GM12891 (cell line): ENCODE measurements around the gene OAS2.

Experiments used
- DNase-seq: peaks from one replicate; pipeline ENCODE4 v3.0.0; 2011; ENCODE audit warnings: low spot score; ENCODE audit not compliant: insufficient read length
- FAIRE-seq: peaks from 2 replicates; lab custom pipeline; 2011; peaks lifted over from hg19 to GRCh38; lab: Jason Lieb, UNC
- PAX5 ChIP-seq: IDR thresholded peaks from 2 replicates; pipeline ENCODE4 v1.6.1; 2011; ENCODE audit warnings: low read length, moderate library complexity, mild to moderate bottlenecking; ENCODE audit not compliant: insufficient read depth, severe bottlenecking
- POLR2A ChIP-seq: IDR thresholded peaks from 2 replicates; pipeline ENCODE4 v1.6.1; 2011; ENCODE audit warnings: low read depth, low read length, control low read depth
- POLR2AphosphoS5 ChIP-seq: IDR thresholded peaks from 2 replicates; pipeline ENCODE4 v1.6.1; 2011; ENCODE audit warnings: low read depth, low read length, control low read depth
- POU2F2 ChIP-seq: IDR thresholded peaks from 2 replicates; pipeline ENCODE4 v1.6.1; 2011; ENCODE audit warnings: low read depth, mild to moderate bottlenecking, control low read depth, low read length, moderate library complexity
- SPI1 ChIP-seq: IDR thresholded peaks from 2 replicates; pipeline ENCODE4 v1.6.1; 2011; ENCODE audit warnings: low read depth, low read length, control low read depth
- TAF1 ChIP-seq: IDR thresholded peaks from 2 replicates; pipeline ENCODE4 v1.6.1; 2011; ENCODE audit warnings: low read depth, low read length, control low read depth

Gene OAS2

DNA sequence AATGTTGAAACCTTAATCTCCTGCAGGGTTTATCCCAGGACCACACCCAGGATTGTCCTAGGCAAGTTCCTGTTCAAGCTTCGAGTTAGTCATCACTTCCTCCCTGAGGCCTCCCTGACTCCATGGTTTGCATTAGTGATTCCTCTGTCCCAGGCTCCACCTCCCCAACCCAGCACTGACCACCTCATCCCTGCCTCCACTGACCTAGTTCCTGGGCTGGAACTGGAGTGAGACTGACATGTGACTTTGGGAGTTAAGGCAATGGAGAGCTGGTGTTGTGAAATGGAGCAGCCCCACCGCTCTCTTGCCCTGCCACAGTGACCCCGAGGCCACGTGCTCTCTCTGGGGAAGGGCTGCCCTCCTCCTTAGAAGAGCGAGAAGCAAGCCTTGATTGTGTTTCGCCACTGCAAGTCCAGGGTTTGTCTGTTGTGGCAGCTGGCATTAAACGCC is 62.4 kb downstream of the OAS2 start:
- FAIRE-seq (no peak), DNase-seq (no peak)
- TF ChIP-seq SPI1 (no peak), POLR2A (no peak), POU2F2 (no peak), PAX5 (no peak), POLR2AphosphoS5 (no peak), TAF1 (no peak)

- TF ChIP-seq POLR2A, result no peak
- no peak for TF ChIP-seq SPI1
- no peak for TF ChIP-seq POLR2AphosphoS5
- TF ChIP-seq PAX5, result no peak
- no peak for TF ChIP-seq TAF1
- TF ChIP-seq POU2F2, result no peak
- FAIRE-seq, result no peak
- DNase-seq, result no peak
Measured at GRCh38 chr12:113041560-113041959, 63.2 kb downstream of the OAS2 start.

- FAIRE-seq (no peak), DNase-seq (no peak)
- TF ChIP-seq SPI1, result no peak
- no peak for TF ChIP-seq POLR2AphosphoS5
- no peak for TF ChIP-seq POU2F2
- no peak for TF ChIP-seq TAF1
- no peak for TF ChIP-seq POLR2A
Measured at GRCh38 chr12:113043240-113043639, 64.9 kb downstream of the OAS2 start.

DNA sequence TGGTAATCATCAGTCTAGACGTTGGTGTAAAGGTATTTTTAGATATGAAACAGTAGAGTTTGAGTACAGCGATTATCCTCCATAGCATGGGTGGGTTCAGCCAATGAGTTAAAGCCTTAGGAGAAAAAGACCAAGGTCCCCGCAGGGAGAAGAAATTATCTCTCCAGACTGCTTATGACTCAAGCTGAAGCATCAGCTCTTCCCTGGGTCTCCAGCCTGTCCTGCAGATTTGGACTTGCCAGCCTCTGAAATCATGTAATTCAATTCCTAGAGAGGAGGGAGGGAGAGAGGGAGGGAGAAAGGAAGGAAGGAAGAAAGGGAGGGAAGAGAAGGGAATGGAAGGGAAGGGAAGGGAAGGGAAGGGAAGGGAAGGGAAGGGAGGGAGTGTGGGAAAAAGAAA is 66.2 kb downstream of the OAS2 start:
- DNase-seq (no peak), FAIRE-seq (no peak)
- TF ChIP-seq POU2F2 (no peak), TAF1 (no peak), POLR2A (no peak), POLR2AphosphoS5 (no peak), PAX5 (no peak), SPI1 (no peak)

- DNase-seq (no peak), FAIRE-seq (peak; percentile 76)
- TF ChIP-seq SPI1 (no peak), POU2F2 (no peak), TAF1 (no peak), PAX5 (no peak), POLR2AphosphoS5 (no peak), POLR2A (no peak)
Measured at GRCh38 chr12:113048716-113049127, 70.4 kb downstream of the OAS2 start.

- TF ChIP-seq TAF1 (no peak), POLR2A (no peak), POLR2AphosphoS5 (no peak), PAX5 (no peak), POU2F2 (no peak), SPI1 (no peak)
- FAIRE-seq, result peak; percentile 88
- DNase-seq, result no peak
Measured at GRCh38 chr12:113049976-113050742, 71.8 kb downstream of the OAS2 start.

DNA sequence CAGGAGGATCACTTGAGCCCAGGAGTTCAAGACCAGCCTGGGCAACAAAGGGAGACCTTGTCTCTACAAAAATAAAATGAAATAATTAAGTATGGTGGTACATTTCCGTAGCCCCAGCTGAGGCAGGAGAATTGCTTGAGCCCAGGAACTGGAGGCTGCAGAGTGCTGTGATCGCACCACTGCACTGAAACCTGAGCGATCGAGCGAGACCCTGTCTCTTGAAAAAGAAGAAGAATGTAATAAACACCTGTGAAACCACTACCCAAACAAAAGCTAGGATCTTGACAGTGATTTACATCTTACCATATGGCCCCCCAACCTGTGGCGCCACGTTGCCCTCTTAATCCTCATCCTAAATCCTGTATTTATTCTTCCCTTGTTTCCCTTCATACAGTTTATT is 72.5 kb downstream of the OAS2 start:
- no peak for DNase-seq
- TF ChIP-seq PAX5 (no peak), POU2F2 (no peak), TAF1 (no peak), SPI1 (no peak), POLR2A (no peak), POLR2AphosphoS5 (no peak)
- no peak for FAIRE-seq

GRCh38 chr12:113051759-113052158 is 73.4 kb downstream of the OAS2 start:
- no peak for FAIRE-seq
- no peak for TF ChIP-seq POLR2A
- no peak for TF ChIP-seq POU2F2
- TF ChIP-seq POLR2AphosphoS5, result no peak
- TF ChIP-seq PAX5, result no peak
- TF ChIP-seq SPI1, result no peak
- TF ChIP-seq TAF1, result no peak
- DNase-seq, result no peak

- peak; percentile 40 for FAIRE-seq
Measured at GRCh38 chr12:113052326-113052725, 74.0 kb downstream of the OAS2 start.

GRCh38 chr12:113054948-113055486 is 76.7 kb downstream of the OAS2 start:
- DNase-seq (no peak), FAIRE-seq (peak; percentile 78)
- TF ChIP-seq TAF1 (no peak), POU2F2 (no peak), POLR2A (no peak), POLR2AphosphoS5 (no peak), SPI1 (no peak), PAX5 (no peak)

More at GRCh38 chr12:113052326-113052725, 74.0 kb downstream of the OAS2 start:
- no peak for TF ChIP-seq POLR2A
- TF ChIP-seq SPI1, result no peak
- TF ChIP-seq POU2F2, result no peak
- TF ChIP-seq PAX5, result no peak
- TF ChIP-seq TAF1, result no peak
- no peak for DNase-seq
